Central memory CD4-positive, alpha-beta T cell (primary cell): ENCODE measurements around the gene PEX11B.
"Not testable (repeated sequence)": the region's sequence is repeated elsewhere in the genome, so short reads cannot be mapped to it uniquely, and the experiment has no call there.

ENCODE experiments used
- DNase-seq: peaks from one replicate; pipeline ENCODE4 v3.0.0; 2022

PEX11B gene

GRCh38 chr1:145952903-145953302 is 34.4 kb upstream of the PEX11B start:
- DNase-seq: no peak

GRCh38 chr1:145951526-145951925 is 33.0 kb upstream of the PEX11B start:
- DNase-seq: no peak

GRCh38 chr1:145949219-145949618 is 30.7 kb upstream of the PEX11B start:
- no peak for DNase-seq

- no peak for DNase-seq
Measured at GRCh38 chr1:145947551-145947950, 29.0 kb upstream of the PEX11B start.

- no peak for DNase-seq
Measured at GRCh38 chr1:145946477-145946986, 28.0 kb upstream of the PEX11B start.

GRCh38 chr1:145944532-145944931 is 26.0 kb upstream of the PEX11B start:
- no peak for DNase-seq

GRCh38 chr1:145942871-145943270 is 24.4 kb upstream of the PEX11B start:
- no peak for DNase-seq

GRCh38 chr1:145942405-145942804 is 23.9 kb upstream of the PEX11B start:
- DNase-seq: no peak

GRCh38 chr1:145937436-145937835 is 18.9 kb upstream of the PEX11B start:
- no peak for DNase-seq

- no peak for DNase-seq
Measured at GRCh38 chr1:145936247-145936646, 17.7 kb upstream of the PEX11B start.

GRCh38 chr1:145935708-145936107 is 17.2 kb upstream of the PEX11B start:
- DNase-seq: no peak

GRCh38 chr1:145932522-145933009 is 14.0 kb upstream of the PEX11B start:
- DNase-seq: peak; percentile 58

- DNase-seq: no peak
Measured at GRCh38 chr1:145927916-145928643, 9.6 kb upstream of the PEX11B start.

GRCh38 chr1:145927063-145927886 is 8.8 kb upstream of the PEX11B start, which contains the start of gene RBM8A:
Gene RBM8A, minus strand, starts transcription at chr1:145927484. Its CDS starts 58 bp downstream, at chr1:145927426.
- DNase-seq: peak; percentile 97

- no peak for DNase-seq
Measured at GRCh38 chr1:145926686-145927062, 8.2 kb upstream of the PEX11B start.

GRCh38 chr1:145922266-145922665 is 3.7 kb upstream of the PEX11B start:
- DNase-seq: no peak

- not testable (repeated sequence) for DNase-seq
Measured at GRCh38 chr1:145920297-145920696, 1.8 kb upstream of the PEX11B start.

GRCh38 chr1:145918992-145919939 is 749 bp upstream of the PEX11B start:
- DNase-seq: no peak

GRCh38 chr1:145917595-145917994 is 922 bp downstream of the PEX11B start:
- no peak for DNase-seq

GRCh38 chr1:145916745-145917144 is 1.8 kb downstream of the PEX11B start:
- no peak for DNase-seq

GRCh38 chr1:145912128-145912641 is 6.3 kb downstream of the PEX11B start:
- no peak for DNase-seq

GRCh38 chr1:145908653-145909052 is 9.9 kb downstream of the PEX11B start:
- DNase-seq: no peak
